Measurements from ENCODE around the gene OPHN1.

- TF ChIP-seq, protein P1, sequence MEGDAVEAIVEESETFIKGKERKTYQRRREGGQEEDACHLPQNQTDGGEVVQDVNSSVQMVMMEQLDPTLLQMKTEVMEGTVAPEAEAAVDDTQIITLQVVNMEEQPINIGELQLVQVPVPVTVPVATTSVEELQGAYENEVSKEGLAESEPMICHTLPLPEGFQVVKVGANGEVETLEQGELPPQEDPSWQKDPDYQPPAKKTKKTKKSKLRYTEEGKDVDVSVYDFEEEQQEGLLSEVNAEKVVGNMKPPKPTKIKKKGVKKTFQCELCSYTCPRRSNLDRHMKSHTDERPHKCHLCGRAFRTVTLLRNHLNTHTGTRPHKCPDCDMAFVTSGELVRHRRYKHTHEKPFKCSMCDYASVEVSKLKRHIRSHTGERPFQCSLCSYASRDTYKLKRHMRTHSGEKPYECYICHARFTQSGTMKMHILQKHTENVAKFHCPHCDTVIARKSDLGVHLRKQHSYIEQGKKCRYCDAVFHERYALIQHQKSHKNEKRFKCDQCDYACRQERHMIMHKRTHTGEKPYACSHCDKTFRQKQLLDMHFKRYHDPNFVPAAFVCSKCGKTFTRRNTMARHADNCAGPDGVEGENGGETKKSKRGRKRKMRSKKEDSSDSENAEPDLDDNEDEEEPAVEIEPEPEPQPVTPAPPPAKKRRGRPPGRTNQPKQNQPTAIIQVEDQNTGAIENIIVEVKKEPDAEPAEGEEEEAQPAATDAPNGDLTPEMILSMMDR (IDR thresholded peaks at IDR 0.05; ENCODE audit: low read depth, low read length, poor library complexity, severe bottlenecking): no peak
- no peak for TF ChIP-seq EZH2phosphoT487 (IDR thresholded peaks at IDR 0.05; ENCODE audit: borderline replicate concordance, low read length)
These were observed 147.2 kb downstream of the OPHN1 start for GRCh38 chrX:68286076-68286475.

Measured in DOHH2 (cell line).